GM23248 (cell line): ENCODE data around the gene RADIL. TPM values are rescaled to one million over a fixed set of nuclear protein-coding genes. Genes with fewer than 3 reads are reported as not detected.

Experiments
- DNase-seq: peaks from one replicate; pipeline ENCODE4 v3.0.0-alpha.2; 2015
- H2AFZ ChIP-seq: fragments of 200-600 bp; sonication (generic); 2 replicates; pipeline ENCODE4 v1.6.1; 2016; ENCODE audit warnings: antibody characterized with exemption
- H3F3A ChIP-seq: fragments of 200-600 bp; sonication (generic); 2 replicates; pipeline ENCODE4 v1.6.1; 2016; ENCODE audit warnings: mild to moderate bottlenecking, antibody characterized with exemption, mixed run types; ENCODE audit not compliant: insufficient read depth
- H3K27ac ChIP-seq: fragments of 200-600 bp; sonication (generic); 2 replicates; pipeline ENCODE4 v1.5.1; 2016; ENCODE audit warnings: mild to moderate bottlenecking
- H3K27me3 ChIP-seq: fragments of 200-600 bp; sonication (generic); replicated peaks from 2 replicates; pipeline ENCODE4 v1.6.1; 2016; ENCODE audit warnings: mild to moderate bottlenecking; ENCODE audit not compliant: insufficient read depth
- H3K36me3 ChIP-seq: fragments of 200-600 bp; sonication (generic); 2 replicates; pipeline ENCODE4 v1.6.1; 2016; ENCODE audit warnings: low read depth, mild to moderate bottlenecking
- H3K4me1 ChIP-seq: fragments of 200-600 bp; sonication (generic); 2 replicates; pipeline ENCODE4 v1.6.1; 2016; ENCODE audit warnings: mild to moderate bottlenecking; ENCODE audit not compliant: insufficient read depth
- H3K4me2 ChIP-seq: fragments of 200-600 bp; sonication (generic); one replicate; pipeline ENCODE4 v1.6.1; 2016; ENCODE audit warnings: mild to moderate bottlenecking; ENCODE audit not compliant: unreplicated experiment
- H3K4me3 ChIP-seq: fragments of 200-600 bp; sonication (generic); 2 replicates; pipeline ENCODE4 v1.5.1; 2016; ENCODE audit warnings: mild to moderate bottlenecking
- H3K79me2 ChIP-seq: fragments of 200-600 bp; sonication (generic); 2 replicates; pipeline ENCODE4 v1.6.1; 2016; ENCODE audit warnings: mild to moderate bottlenecking; ENCODE audit not compliant: insufficient read depth
- H3K9ac ChIP-seq: fragments of 200-600 bp; sonication (generic); 2 replicates; pipeline ENCODE4 v1.6.1; 2016; ENCODE audit warnings: mild to moderate bottlenecking
- H3K9me2 ChIP-seq: fragments of 200-600 bp; sonication (generic); 2 replicates; pipeline ENCODE4 v1.6.1; 2016; ENCODE audit warnings: mixed run types, mild to moderate bottlenecking, moderate library complexity; ENCODE audit not compliant: insufficient read depth
- H3K9me3 ChIP-seq: fragments of 200-600 bp; sonication (generic); one replicate; pipeline ENCODE4 v1.6.1; 2017; ENCODE audit warnings: low read depth
- H4K20me1 ChIP-seq: fragments of 200-600 bp; sonication (generic); 2 replicates; pipeline ENCODE4 v1.6.0; 2016; ENCODE audit not compliant: insufficient read depth
- EZH2 ChIP-seq: fragments of 200-600 bp; sonication (generic); IDR thresholded peaks from 2 replicates; pipeline ENCODE4 v1.6.1; 2018; ENCODE audit warnings: antibody characterized with exemption, mild to moderate bottlenecking; ENCODE audit not compliant: insufficient read depth, poor library complexity, severe bottlenecking
- EZH2phosphoT487 ChIP-seq: fragments of 200-600 bp; sonication (generic); IDR thresholded peaks from 2 replicates; pipeline ENCODE4 v1.6.1; 2018; ENCODE audit warnings: antibody characterized with exemption, moderate library complexity, mild to moderate bottlenecking, low read depth; ENCODE audit not compliant: insufficient read depth
- WGBS, 2 experiments: methylation state at CpG; one replicate each; pipeline ENCODE4 v1.1.6; 2015 to 2017; ENCODE audit warnings: low lambda C conversion rate in 2 of 2, low coverage in 1 of 2; ENCODE audit errors: missing lambda C conversion rate in 2 of 2; 5-methylcytosine and 5-hydroxymethylcytosine counted together
- in situ Hi-C: fragments of 300-500 bp; cut with MboI; formaldehyde crosslinking; loops from 2 replicates; pipeline ENCODE4 v1.15.0; 2020
- polyA plus RNA-seq: library from polyadenylated mRNA; unstranded; fragments of >200 nt; fragmentation: Nextera tagmentation; extraction: Ambion mirVana; gene quantifications from 2 replicates; pipeline ENCODE4 v1.2.1, GENCODE V29; 2016
- total RNA-seq: library from RNA; depleted of rRNA; stranded (reverse); fragments of >200 nt; shearing (Covaris generic); gene quantifications from 2 replicates; pipeline ENCODE4 v1.2.3, GENCODE V29; 2014

Gene RADIL
- total and polyA plus RNA-seq, 2 experiments from 2014 or later: 0.55 to 4.3 TPM

- no peak for TF ChIP-seq EZH2phosphoT487
- no peak for TF ChIP-seq EZH2
These were observed 6.9 kb downstream of the RADIL start for GRCh38 chr7:4876586-4876985.

GRCh38 chr7:4875391-4875790, 8.1 kb downstream of the RADIL start:
- 96 to 98% methylated on average over 15 of the region's 15 CpGs for WGBS, 2 experiments
- no peaks in the 10 kb centered on the region for H3K9me2 ChIP-seq
- no peak overlapping the region for H3K27ac ChIP-seq
- no peak overlapping the region for H3K4me2 ChIP-seq
- no peaks in the 10 kb centered on the region for H3F3A ChIP-seq
- in situ Hi-C loops: no loop called here
- H3K36me3 ChIP-seq: no peaks in the 10 kb centered on the region
- no peaks in the 10 kb centered on the region for H3K79me2 ChIP-seq
- H4K20me1 ChIP-seq: no peaks in the 10 kb centered on the region
- no peak overlapping the region for H3K9ac ChIP-seq
- no peaks in the 10 kb centered on the region for H3K9me3 ChIP-seq
- DNase-seq: no peak
- no peaks in the 10 kb centered on the region for H3K4me1 ChIP-seq
- no peak overlapping the region for H3K4me3 ChIP-seq
- TF ChIP-seq EZH2phosphoT487: no peak
- no peak for TF ChIP-seq EZH2
- no peak overlapping the region for H2AFZ ChIP-seq
- H3K27me3 ChIP-seq: no peaks in the 10 kb centered on the region

More at GRCh38 chr7:4876586-4876985, 6.9 kb downstream of the RADIL start:
- H3K9ac ChIP-seq: no peak overlapping the region
- no peaks in the 10 kb centered on the region for H4K20me1 ChIP-seq
- H3K4me2 ChIP-seq: no peak overlapping the region
- H3K9me2 ChIP-seq: no peaks in the 10 kb centered on the region
- H3K4me1 ChIP-seq: no peaks in the 10 kb centered on the region
- H3F3A ChIP-seq: no peaks in the 10 kb centered on the region
- 96% methylated on average over 18 of the region's 18 CpGs for WGBS, 2 experiments
- in situ Hi-C loops: no loop called here
- H3K4me3 ChIP-seq: no peak overlapping the region
- no peaks in the 10 kb centered on the region for H3K79me2 ChIP-seq
- H3K27ac ChIP-seq: no peak overlapping the region
- H3K27me3 ChIP-seq: no peaks in the 10 kb centered on the region
- no peak overlapping the region for H2AFZ ChIP-seq
- no peak for DNase-seq
- H3K9me3 ChIP-seq: no peaks in the 10 kb centered on the region
- no peaks in the 10 kb centered on the region for H3K36me3 ChIP-seq

GRCh38 chr7:4873071-4873944, 10.2 kb downstream of the RADIL start:
- Histone ChIP-seq H3K36me3 (no peaks in the 10 kb centered on the region), H3K4me2 (no peak overlapping the region), H3K27ac (no peak overlapping the region), H3F3A (no peaks in the 10 kb centered on the region), H3K27me3 (no peaks in the 10 kb centered on the region), H3K79me2 (no peaks in the 10 kb centered on the region), H3K4me3 (no peak overlapping the region), H4K20me1 (no peaks in the 10 kb centered on the region), H2AFZ (no peak overlapping the region), H3K9me2 (no peaks in the 10 kb centered on the region), H3K9ac (no peak overlapping the region), H3K4me1 (no peaks in the 10 kb centered on the region), H3K9me3 (no peaks in the 10 kb centered on the region)
- in situ Hi-C loops: no loop called here
- TF ChIP-seq EZH2 (no peak), EZH2phosphoT487 (no peak)
- no peak for DNase-seq
- WGBS, 2 experiments: 86% methylated on average over 31 of the region's 31 CpGs

GRCh38 chr7:4871930-4872675, 11.4 kb downstream of the RADIL start:
- in situ Hi-C loops: no loop called here
- H3F3A ChIP-seq: no peaks in the 10 kb centered on the region
- no peaks in the 10 kb centered on the region for H3K4me1 ChIP-seq
- no peaks in the 10 kb centered on the region for H3K36me3 ChIP-seq
- no peaks in the 10 kb centered on the region for H3K27me3 ChIP-seq
- no peak overlapping the region for H3K27ac ChIP-seq
- no peak overlapping the region for H2AFZ ChIP-seq
- H3K9ac ChIP-seq: no peak overlapping the region
- no peaks in the 10 kb centered on the region for H4K20me1 ChIP-seq
- H3K4me2 ChIP-seq: no peak overlapping the region
- H3K9me3 ChIP-seq: no peaks in the 10 kb centered on the region
- H3K79me2 ChIP-seq: no peaks in the 10 kb centered on the region
- no peak for DNase-seq
- 75 to 76% methylated on average over 14 to 19 of the region's 19 CpGs for WGBS, 2 experiments
- TF ChIP-seq EZH2 (no peak), EZH2phosphoT487 (no peak)
- H3K9me2 ChIP-seq: no peaks in the 10 kb centered on the region
- H3K4me3 ChIP-seq: no peak overlapping the region
